ENCODE data around the gene FGGY. TPM values are rescaled to one million over a fixed set of nuclear protein-coding genes. Genes with fewer than 3 reads are reported as not detected.
"Not testable (repeated sequence)": the region's sequence is repeated elsewhere in the genome, so short reads cannot be mapped to it uniquely, and the experiment has no call there.

Gene FGGY
- total RNA-seq, 1 experiment from 2014 or later = 16.2 TPM

GRCh38 chr1:59631561-59632255, 334.8 kb downstream of the FGGY start:
- no peak for DNase-seq (ENCODE audit: low read depth)

GRCh38 chr1:59635097-59635496, 338.2 kb downstream of the FGGY start:
- no peak for DNase-seq (ENCODE audit: low read depth)

- DNase-seq (ENCODE audit: low read depth) = peak; percentile 65
Measured at GRCh38 chr1:59638231-59638711, 341.4 kb downstream of the FGGY start.

DNA sequence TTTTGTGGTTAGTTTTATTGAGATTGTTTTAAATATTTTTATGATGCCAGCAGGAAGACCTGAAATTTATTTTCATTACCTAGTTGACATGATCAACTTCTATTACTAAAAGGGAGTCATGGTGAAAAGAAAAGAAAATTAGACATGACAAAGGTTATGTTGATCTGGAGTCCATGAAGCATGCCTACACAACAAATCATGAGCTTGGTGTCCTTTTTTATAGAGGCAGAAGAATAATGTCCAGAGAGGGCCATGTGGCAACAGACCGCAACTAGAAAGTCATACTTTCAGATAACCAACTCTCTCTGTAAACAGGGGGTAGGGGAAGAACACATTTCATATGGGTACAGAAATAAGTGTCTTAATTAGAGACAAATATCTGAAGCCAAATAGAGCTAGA, 342.4 kb downstream of the FGGY start:
- no peak for DNase-seq (ENCODE audit: low read depth)

DNA sequence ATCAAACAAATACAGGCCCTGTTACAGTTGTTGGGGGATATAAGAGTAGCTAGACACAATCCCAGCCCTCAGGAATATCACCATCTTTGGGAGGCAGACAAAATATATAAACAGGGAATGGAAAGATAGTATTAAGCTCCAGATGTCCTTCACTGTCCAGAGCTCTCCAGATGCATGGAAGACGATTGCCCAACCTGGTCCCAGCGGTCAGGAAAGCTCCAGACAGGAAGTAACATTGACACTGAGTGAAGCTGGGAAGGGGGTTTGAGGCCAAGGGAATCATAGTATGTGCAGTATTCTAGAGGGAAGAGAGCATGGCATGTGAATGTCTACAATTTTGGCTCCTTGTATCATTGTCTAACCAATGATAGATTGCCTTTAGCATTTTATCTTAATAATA, 344.0 kb downstream of the FGGY start:
- no peak for DNase-seq (ENCODE audit: low read depth)

GRCh38 chr1:59641836-59642235, 344.9 kb downstream of the FGGY start:
- DNase-seq (ENCODE audit: low read depth) = no peak

DNA sequence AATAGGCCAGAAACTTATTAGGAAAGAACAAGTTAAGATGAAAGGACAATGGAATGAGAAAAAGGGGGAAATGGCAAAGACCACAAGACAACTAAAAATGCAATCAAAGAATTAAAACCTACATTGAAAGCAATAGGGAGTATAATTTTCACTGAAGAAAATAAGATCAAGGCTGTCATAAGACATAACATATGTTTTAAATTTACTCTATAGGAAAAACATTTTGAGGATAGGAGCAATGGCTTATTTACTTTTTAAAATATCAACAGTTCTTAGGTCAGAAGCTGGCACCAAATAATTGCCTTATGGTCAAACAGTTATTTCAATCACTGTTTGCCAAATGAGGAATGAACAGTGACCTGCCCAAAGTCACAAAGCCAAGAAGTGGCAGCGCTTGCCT, 346.6 kb downstream of the FGGY start:
- DNase-seq (ENCODE audit: low read depth) = no peak

- DNase-seq (ENCODE audit: low read depth) = no peak
Measured at GRCh38 chr1:59645893-59646292, 349.0 kb downstream of the FGGY start.

DNA sequence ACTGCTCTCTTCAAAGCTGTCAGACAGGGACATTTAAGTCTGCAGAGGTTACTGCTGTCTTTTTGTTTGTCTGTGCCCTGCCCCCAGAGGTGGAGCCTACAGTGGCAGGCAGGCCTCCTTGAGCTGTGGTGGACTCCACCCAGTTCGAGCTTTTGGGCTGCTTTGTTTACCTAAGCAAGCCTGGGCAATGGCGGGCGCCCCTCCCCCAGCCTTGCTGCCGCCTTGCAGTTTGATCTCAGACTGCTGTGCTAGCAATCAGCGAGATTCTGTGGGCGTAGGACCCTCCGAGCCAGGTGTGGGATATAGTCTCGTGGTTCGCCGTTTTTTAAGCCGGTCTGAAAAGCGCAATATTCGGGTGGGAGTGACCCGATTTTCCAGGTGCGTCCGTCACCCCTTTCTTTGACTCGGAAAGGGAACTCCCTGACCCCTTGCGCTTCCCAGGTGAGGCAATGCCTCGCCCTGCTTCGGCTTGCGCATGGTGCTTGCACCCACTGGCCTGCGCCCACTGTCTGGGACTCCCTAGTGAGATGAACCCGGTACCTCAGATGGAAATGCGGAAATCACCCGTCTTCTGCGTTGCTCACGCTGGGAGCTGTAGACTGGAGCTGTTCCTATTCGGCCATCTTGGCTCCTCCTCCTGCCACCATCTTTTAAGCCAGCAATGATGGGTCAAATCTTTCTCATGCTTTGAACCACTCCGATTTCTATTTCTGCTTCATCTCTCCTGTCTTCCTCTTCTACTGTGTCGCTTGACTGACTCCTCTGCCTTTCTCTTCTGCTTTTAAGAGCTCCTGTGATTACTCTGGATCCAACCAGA, 356.5 kb downstream of the FGGY start:
- DNase-seq (ENCODE audit: low read depth) = not testable (repeated sequence)

- DNase-seq (ENCODE audit: low read depth) = peak; percentile 17
Measured at GRCh38 chr1:59653968-59654367, 357.1 kb downstream of the FGGY start.

- DNase-seq (ENCODE audit: low read depth) = no peak
Measured at GRCh38 chr1:59657873-59658465, 361.1 kb downstream of the FGGY start.

GRCh38 chr1:59664166-59664565, 367.3 kb downstream of the FGGY start:
- DNase-seq (ENCODE audit: low read depth) = no peak

GRCh38 chr1:59666106-59666505, 369.2 kb downstream of the FGGY start:
- DNase-seq (ENCODE audit: low read depth) = peak; percentile 33

GRCh38 chr1:59667020-59667419, 370.1 kb downstream of the FGGY start:
- no peak for DNase-seq (ENCODE audit: low read depth)

DNA sequence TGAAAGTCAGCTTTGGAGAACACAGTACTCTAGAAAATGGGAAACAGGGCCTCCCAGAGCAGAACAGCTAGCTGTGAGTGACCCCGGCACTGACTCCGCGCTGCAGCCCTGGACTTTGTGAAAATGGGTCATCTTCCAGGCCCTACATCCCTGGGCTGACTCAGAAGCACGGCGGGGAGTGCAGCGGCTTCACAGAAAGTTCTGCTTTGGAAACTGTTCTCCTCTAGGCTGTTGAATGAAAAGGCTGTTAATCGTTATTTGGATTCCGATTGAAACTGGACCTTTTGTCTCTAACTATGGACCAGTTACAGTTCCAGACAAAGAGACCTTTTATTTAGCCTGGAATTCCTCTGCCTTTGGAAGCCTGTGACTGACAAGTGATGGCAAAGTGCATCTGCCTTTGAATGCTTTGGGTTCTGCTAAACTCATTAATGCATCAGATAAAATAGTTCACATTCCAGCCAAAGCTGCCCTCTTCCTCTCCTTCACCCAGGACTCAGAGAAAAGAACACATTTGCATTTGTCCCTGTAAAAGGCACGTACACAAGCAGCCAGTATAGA, 372.9 kb downstream of the FGGY start:
- peak; percentile 91 for DNase-seq (ENCODE audit: low read depth)

- peak; percentile 50 for DNase-seq (ENCODE audit: low read depth)
Measured at GRCh38 chr1:59670662-59671061, 373.8 kb downstream of the FGGY start.

DNA sequence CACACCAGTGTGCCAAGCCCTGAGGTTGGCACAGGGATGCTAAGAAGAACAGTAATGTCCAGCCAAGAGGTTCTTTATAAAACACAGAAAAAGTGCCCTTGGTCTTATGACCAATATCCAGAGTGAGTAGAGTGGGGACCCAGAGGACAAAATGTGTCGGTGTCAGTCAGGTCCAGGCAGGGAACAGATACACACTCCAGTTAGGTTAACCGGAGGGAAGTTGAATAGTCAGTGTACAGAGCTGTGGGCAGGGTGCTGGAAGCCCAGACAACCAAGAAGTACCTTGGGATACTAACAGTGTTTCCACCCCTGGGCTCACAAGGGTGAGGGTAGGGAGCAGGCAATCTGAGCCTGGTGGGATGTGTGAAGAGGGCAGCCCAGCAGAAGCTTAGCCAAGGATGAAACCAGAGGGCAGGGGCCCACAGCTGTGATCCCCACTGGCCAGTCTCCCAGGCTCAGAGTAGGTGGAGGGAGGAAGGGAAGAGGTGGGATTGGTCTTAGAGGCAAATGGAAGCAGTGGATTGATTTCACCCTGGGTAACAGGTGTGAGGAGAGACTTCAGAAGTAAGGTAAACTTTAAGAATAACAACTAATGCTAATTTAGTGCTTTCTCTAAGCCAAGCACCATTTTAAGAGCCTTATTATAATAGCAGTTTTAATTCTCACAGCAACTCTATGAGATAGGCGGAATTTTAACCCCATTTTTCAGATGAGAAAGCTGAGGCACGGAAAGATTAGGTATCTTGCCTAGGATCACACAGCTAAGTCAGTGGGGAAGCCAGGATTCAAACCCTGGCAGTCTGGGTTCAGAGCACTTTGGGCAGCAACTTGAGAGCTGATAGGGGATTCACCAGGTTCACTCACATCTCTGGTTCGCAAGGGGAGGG, 374.4 kb downstream of the FGGY start:
- no peak for DNase-seq (ENCODE audit: low read depth)

GRCh38 chr1:59671953-59672305, 375.0 kb downstream of the FGGY start:
- no peak for DNase-seq (ENCODE audit: low read depth)

DNA sequence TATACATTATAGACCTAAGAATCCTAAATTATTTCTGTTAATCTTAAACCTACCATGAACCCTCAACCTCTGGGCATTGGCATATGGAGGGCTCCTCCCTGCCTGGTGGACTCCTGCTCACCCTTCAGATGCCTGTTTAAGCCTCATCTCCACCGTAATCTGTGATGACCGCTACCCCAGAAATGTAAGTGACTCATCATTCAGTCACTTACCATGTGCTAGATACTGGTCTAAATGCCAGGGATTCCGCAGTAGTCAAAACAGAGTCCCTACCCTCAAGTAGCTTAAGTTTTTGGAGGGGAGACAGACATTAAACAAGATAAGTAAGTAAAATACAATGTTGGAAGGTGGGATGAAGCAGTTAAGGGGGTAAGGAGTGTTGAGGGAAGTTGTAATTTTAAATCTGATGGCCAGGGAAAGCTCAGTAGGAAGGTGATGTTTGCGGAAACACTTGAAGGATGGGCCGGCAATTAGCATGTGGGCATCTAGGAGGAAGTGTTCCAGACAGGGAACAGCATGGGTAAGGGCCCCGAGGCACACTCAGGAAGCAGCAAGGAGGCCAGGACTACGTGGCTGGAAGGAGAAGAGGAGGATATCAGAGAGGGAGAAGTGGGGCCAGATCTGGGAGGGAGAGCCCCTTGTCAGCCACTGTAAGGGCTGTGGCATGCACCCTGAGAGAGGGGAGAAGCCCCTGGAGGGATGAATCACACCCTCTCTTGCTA, 376.1 kb downstream of the FGGY start:
- peak; percentile 89 for DNase-seq (ENCODE audit: low read depth)
